HepG2 (cell line): Measurements from ENCODE around the gene VRK3. TPM values are rescaled to one million over a fixed set of nuclear protein-coding genes. Genes with fewer than 3 reads are reported as not detected.

Experiments used
- ATAC-seq: fragments of 200-7000 bp; cut with Tn5 transposase; 3 replicates; pipeline ENCODE4 v1.9.1; 2020; ENCODE audit warnings: mild to moderate bottlenecking, moderate library complexity
- BruUV-seq: library from RNA; stranded (reverse); fragments of 400-500 nt; replicated peaks from 2 replicates; lab custom pipeline; 2021; lab: Mats Ljungman, UMichigan
- CTCF ChIA-PET: fragments of 300-600 bp; formaldehyde crosslinking; extraction: SDS; loops from one replicate; lab custom pipeline; 2021; ENCODE audit warnings: low total read pairs, inconsistent platforms, low intra/inter-chr PET ratio; lab: Yijun Ruan, JAX
- POLR2A ChIA-PET: fragments of 350-600 bp; sonication (Branson Sonifier 250); formaldehyde crosslinking; loops from one replicate; lab custom pipeline; 2020; ENCODE audit warnings: antibody characterized with exemption, inconsistent platforms; lab: Yijun Ruan, JAX
- DNase-seq: peaks from one replicate; pipeline ENCODE4 v3.0.0-alpha.2; 2015; ENCODE audit warnings: low spot score
- FAIRE-seq: peaks from 3 replicates; lab custom pipeline; 2011; peaks lifted over from hg19 to GRCh38; lab: Jason Lieb, UNC
- H2AFZ ChIP-seq: one replicate; pipeline ENCODE4 v1.6.1; 2011; ENCODE audit warnings: low read length, inconsistent platforms
- H3K27ac ChIP-seq: fragments of 300-600 bp; 3 replicates; pipeline ENCODE4 v1.8.0; 2011; ENCODE audit warnings: mixed run types, mild to moderate bottlenecking, mixed read lengths, low read length, inconsistent platforms; ENCODE audit not compliant: insufficient read depth; ENCODE audit errors: extremely low read length
- H3K27me3 ChIP-seq, 2 experiments: fragments of 200-600 bp in 1 of 2; 2 replicates in 1 of 2; 3 replicates in 1 of 2; pipeline versions ENCODE4 v1.6.0 to v1.8.0; 2011; ENCODE audit warnings: low read length in 2 of 2, mild to moderate bottlenecking in 2 of 2, moderate library complexity in 2 of 2, inconsistent platforms in 1 of 2; ENCODE audit not compliant: insufficient read depth in 2 of 2, control insufficient read depth in 1 of 2
- H3K36me3 ChIP-seq, 2 experiments: fragments of 200-600 bp in 1 of 2; replicated peaks in 1 of 2; 2 replicates in 1 of 2; 3 replicates in 1 of 2; pipeline versions ENCODE4 v1.5.1 to v1.8.0; 2011; ENCODE audit warnings: low read length in 2 of 2, inconsistent platforms in 1 of 2; ENCODE audit not compliant: insufficient read depth in 2 of 2, control insufficient read depth in 1 of 2
- H3K4me1 ChIP-seq: 2 replicates; pipeline ENCODE4 v1.5.1; 2012; ENCODE audit warnings: low read length, inconsistent platforms; ENCODE audit not compliant: insufficient read depth
- H3K4me2 ChIP-seq: 2 replicates; pipeline ENCODE4 v1.6.0; 2011; ENCODE audit warnings: low read depth, low read length, inconsistent platforms
- H3K4me3 ChIP-seq, 3 experiments: fragments of 200-600 bp in 1 of 3; sonication (generic), shearing (Covaris generic) in 1 of 3; replicated peaks in 1 of 3; 2 replicates each; pipeline ENCODE4 v1.5.1; 2011 to 2016; ENCODE audit warnings: low read length in 3 of 3, inconsistent platforms in 2 of 3, low read depth in 2 of 3, mild to moderate bottlenecking in 2 of 3, control low read depth in 1 of 3, mixed read lengths in 1 of 3; ENCODE audit not compliant: insufficient read depth in 1 of 3
- H3K79me2 ChIP-seq: one replicate; pipeline ENCODE4 v1.6.1; 2011; ENCODE audit warnings: low read length, inconsistent platforms; ENCODE audit not compliant: insufficient read depth
- H3K9ac ChIP-seq: 2 replicates; pipeline ENCODE4 v1.6.0; 2011; ENCODE audit warnings: mild to moderate bottlenecking, low read depth, low read length, inconsistent platforms; ENCODE audit not compliant: insufficient read depth
- H3K9me3 ChIP-seq: 2 replicates; pipeline ENCODE4 v1.5.1; 2012; ENCODE audit warnings: mild to moderate bottlenecking, low read length
- H4K20me1 ChIP-seq: 2 replicates; pipeline ENCODE4 v1.6.0; 2011; ENCODE audit warnings: inconsistent platforms, mild to moderate bottlenecking, low read length, moderate library complexity; ENCODE audit not compliant: insufficient read depth
- ERF ChIP-seq: IDR thresholded peaks from 2 replicates; pipeline ENCODE4 v1.6.1; 2018; ENCODE audit warnings: missing biosample characterization, missing genetic modification reagents
- NCOA2 ChIP-seq: sonication (generic); formaldehyde crosslinking; IDR thresholded peaks from 2 replicates; pipeline ENCODE4 v1.8.0; 2022; ENCODE audit warnings: inconsistent platforms
- RFXAP ChIP-seq: sonication (generic); formaldehyde crosslinking; IDR thresholded peaks from 2 replicates; pipeline ENCODE4 v1.4.0; 2020; ENCODE audit warnings: missing genetic modification reagents, borderline replicate concordance
- SNAPC2 ChIP-seq: sonication (generic); formaldehyde crosslinking; IDR thresholded peaks from 2 replicates; pipeline ENCODE4 v1.8.1; 2022; ENCODE audit warnings: mild to moderate bottlenecking, missing genetic modification reagents
- ZNF121 ChIP-seq: sonication (generic); formaldehyde crosslinking; IDR thresholded peaks from 2 replicates; pipeline ENCODE4 v1.5.0; 2020; ENCODE audit warnings: mild to moderate bottlenecking, missing genetic modification reagents
- ZNF484 ChIP-seq: sonication (generic); formaldehyde crosslinking; IDR thresholded peaks from 2 replicates; pipeline ENCODE4 v1.5.1; 2020; ENCODE audit warnings: mild to moderate bottlenecking, low read depth, missing genetic modification reagents, borderline replicate concordance
- ZNF879 ChIP-seq: sonication (generic); formaldehyde crosslinking; IDR thresholded peaks from 2 replicates; pipeline ENCODE4 v1.8.1; 2023; ENCODE audit warnings: missing genetic modification reagents
- ZSCAN12 ChIP-seq: sonication (generic); formaldehyde crosslinking; IDR thresholded peaks from 2 replicates; pipeline ENCODE4 v1.9.0; 2021; ENCODE audit warnings: mild to moderate bottlenecking, missing genetic modification reagents
- whole genome bisulfite sequencing: methylation state at CpG from one replicate; pipeline ENCODE4 v1.1.6; 2017; ENCODE audit warnings: low lambda C conversion rate; 5-methylcytosine and 5-hydroxymethylcytosine counted together
- in situ Hi-C: cut with HindIII; loops from 2 replicates; pipeline ENCODE4 v1.10.0; 2017; ENCODE audit warnings: low pct_unique_long_range_greater_than_20kb; ENCODE audit not compliant: extremely low pct_ligation_motif_present
- intact Hi-C: fragments of 100-400 bp; cut with micrococcal nuclease; formaldehyde crosslinking; loops from one replicate; pipeline ENCODE4 v1.10.0; 2022; ENCODE audit not compliant: unreplicated experiment
- polyA plus RNA-seq, 8 experiments: library from polyadenylated mRNA; depleted of rRNA in 3 of 8; stranded (reverse) in 7 of 8; unstranded in 1 of 8; fragments of >200 nt; fragmentation: Illumina TruSeq in 4 of 8; extraction: Trizol in 4 of 8; gene quantifications; 2 replicates each; pipeline versions ENCODE4 v1.2.1 to v1.2.3, GENCODE V29; 2011 to 2016; ENCODE audit warnings: low read depth in 4 of 8, missing spikeins in 1 of 8, mixed read lengths in 1 of 8; ENCODE audit not compliant: insufficient read depth in 1 of 8
- total RNA-seq, 5 experiments: library from RNA; depleted of rRNA; stranded (reverse); fragments of >200 nt; fragmentation: Illumina TruSeq; extraction: Trizol; gene quantifications; 2 replicates each; pipeline ENCODE4 v1.2.3, GENCODE V29; 2016; ENCODE audit warnings: low read depth in 1 of 5
- TF ChIP-seq, protein P1 (sequence below): sonication (generic); formaldehyde crosslinking; IDR thresholded peaks from 2 replicates; pipeline ENCODE4 v1.8.1; 2022; ENCODE audit warnings: low read depth, mild to moderate bottlenecking, missing genetic modification reagents
- TF ChIP-seq, protein P2 (sequence below): sonication (generic); formaldehyde crosslinking; IDR thresholded peaks from 2 replicates; pipeline ENCODE4 v1.8.0; 2022; ENCODE audit warnings: mild to moderate bottlenecking, missing genetic modification reagents, borderline replicate concordance
- TF ChIP-seq, protein P3 (sequence below), 2 experiments: IDR thresholded peaks; 2 replicates each; pipeline ENCODE4 v1.6.1; 2011 to 2012; ENCODE audit warnings: low read length in 2 of 2, borderline replicate concordance in 1 of 2, low read depth in 1 of 2, mild to moderate bottlenecking in 1 of 2, moderate library complexity in 1 of 2

Gene VRK3
- total and polyA plus RNA-seq, 2 of the 13 experiments (the other 11 are each of a cell fraction or from before 2014, with no cell fraction given): 23.8 to 28.3 TPM

DNA sequence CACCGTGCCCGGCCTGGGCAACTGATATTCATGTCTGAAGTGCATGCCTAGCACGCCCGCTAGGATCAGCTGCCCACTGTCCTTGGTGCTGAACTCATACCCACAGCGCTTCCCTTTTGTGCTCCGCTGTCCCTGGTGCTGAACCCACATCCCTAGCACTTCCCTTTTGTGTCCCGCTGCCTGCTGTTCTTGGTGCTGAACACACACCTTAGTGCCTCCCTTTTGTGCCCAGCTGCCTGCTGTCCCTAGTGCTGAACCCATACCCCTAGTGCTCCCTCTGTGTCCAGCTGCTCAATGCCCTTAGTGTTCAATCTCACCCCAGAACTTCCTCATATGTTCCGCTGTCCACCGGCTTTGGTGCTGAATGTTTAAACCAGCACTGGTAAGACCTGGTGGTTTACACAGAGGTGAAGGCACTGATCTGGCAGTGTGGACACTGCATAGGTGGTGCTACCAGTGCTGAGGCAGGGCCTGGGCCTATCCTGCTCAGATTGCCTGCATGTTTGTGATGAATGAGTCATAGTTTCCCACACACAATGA lies 37.9 kb downstream of the VRK3 start (continued):
- TF ChIP-seq, protein P1, sequence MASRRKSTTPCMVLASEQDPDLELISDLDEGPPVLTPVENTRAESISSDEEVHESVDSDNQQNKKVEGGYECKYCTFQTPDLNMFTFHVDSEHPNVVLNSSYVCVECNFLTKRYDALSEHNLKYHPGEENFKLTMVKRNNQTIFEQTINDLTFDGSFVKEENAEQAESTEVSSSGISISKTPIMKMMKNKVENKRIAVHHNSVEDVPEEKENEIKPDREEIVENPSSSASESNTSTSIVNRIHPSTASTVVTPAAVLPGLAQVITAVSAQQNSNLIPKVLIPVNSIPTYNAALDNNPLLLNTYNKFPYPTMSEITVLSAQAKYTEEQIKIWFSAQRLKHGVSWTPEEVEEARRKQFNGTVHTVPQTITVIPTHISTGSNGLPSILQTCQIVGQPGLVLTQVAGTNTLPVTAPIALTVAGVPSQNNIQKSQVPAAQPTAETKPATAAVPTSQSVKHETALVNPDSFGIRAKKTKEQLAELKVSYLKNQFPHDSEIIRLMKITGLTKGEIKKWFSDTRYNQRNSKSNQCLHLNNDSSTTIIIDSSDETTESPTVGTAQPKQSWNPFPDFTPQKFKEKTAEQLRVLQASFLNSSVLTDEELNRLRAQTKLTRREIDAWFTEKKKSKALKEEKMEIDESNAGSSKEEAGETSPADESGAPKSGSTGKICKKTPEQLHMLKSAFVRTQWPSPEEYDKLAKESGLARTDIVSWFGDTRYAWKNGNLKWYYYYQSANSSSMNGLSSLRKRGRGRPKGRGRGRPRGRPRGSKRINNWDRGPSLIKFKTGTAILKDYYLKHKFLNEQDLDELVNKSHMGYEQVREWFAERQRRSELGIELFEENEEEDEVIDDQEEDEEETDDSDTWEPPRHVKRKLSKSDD: peak; percentile 100
- TF ChIP-seq ZNF484 (CRISPR knock-in tag): peak; percentile 100; the same call in 1 of the 2 replicates
- peak; percentile 100 for TF ChIP-seq ZSCAN12
- TF ChIP-seq NCOA2 (CRISPR knock-in tag): peak; percentile 96
- TF ChIP-seq, protein P2, sequence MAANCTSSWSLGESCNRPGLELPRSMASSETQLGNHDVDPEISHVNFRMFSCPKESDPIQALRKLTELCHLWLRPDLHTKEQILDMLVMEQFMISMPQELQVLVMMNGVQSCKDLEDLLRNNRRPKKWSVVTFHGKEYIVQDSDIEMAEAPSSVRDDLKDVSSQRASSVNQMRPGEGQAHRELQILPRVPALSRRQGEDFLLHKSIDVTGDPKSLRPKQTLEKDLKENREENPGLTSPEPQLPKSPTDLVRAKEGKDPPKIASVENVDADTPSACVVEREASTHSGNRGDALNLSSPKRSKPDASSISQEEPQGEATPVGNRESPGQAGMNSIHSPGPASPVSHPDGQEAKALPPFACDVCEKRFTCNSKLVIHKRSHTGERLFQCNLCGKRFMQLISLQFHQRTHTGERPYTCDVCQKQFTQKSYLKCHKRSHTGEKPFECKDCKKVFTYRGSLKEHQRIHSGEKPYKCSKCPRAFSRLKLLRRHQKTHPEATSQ (CRISPR knock-in tag): peak; percentile 100
- peak; percentile 98 for TF ChIP-seq RFXAP

DNA sequence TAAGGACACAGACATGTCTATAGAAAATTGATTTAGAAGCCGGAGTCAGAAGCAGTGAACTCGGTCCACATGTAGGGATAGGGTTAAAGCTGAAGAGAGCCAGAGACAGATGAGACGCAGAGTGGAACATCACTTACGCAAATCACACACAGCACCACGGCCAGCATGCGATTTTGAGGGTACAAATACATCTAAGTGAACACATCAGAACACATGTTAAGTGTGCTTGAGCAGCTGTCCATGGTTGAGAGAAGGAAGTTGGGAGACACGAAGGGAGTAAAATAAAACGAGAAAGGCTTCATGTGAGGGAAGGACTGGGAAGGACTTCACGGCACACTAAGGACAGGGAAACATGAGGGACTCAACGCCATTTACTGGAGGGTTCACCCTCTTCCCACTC lies 38.8 kb downstream of the VRK3 start:
- Histone ChIP-seq H3K4me2 (no peak overlapping the region), H3K9ac (no peak overlapping the region), H3K4me1 (no peaks in the 10 kb centered on the region), H3K27me3 (no peaks in the 10 kb centered on the region), H3K9me3 (no peaks in the 10 kb centered on the region), H3K36me3 (peaks cover 2 to 3% of the 10 kb centered on the region in 2 experiments; a peak in 1 of 5 replicates), H3K4me3 (no peak overlapping the region), H3K79me2 (no peaks in the 10 kb centered on the region), H3K27ac (no peak overlapping the region), H4K20me1 (peaks cover 20% of the 10 kb centered on the region; the same call in 1 of the 2 replicates), H2AFZ (no peak overlapping the region)
- no TSS peak for BruUV-seq
- ATAC-seq (no peak), FAIRE-seq (no peak), DNase-seq (no peak)
- 93% methylated on average over 10 of the region's 10 CpGs for WGBS
- intact Hi-C loops: no loop called here
- CTCF ChIA-PET: no interaction called here
- POLR2A ChIA-PET: no interaction called here
- TF ChIP-seq, protein P3, sequence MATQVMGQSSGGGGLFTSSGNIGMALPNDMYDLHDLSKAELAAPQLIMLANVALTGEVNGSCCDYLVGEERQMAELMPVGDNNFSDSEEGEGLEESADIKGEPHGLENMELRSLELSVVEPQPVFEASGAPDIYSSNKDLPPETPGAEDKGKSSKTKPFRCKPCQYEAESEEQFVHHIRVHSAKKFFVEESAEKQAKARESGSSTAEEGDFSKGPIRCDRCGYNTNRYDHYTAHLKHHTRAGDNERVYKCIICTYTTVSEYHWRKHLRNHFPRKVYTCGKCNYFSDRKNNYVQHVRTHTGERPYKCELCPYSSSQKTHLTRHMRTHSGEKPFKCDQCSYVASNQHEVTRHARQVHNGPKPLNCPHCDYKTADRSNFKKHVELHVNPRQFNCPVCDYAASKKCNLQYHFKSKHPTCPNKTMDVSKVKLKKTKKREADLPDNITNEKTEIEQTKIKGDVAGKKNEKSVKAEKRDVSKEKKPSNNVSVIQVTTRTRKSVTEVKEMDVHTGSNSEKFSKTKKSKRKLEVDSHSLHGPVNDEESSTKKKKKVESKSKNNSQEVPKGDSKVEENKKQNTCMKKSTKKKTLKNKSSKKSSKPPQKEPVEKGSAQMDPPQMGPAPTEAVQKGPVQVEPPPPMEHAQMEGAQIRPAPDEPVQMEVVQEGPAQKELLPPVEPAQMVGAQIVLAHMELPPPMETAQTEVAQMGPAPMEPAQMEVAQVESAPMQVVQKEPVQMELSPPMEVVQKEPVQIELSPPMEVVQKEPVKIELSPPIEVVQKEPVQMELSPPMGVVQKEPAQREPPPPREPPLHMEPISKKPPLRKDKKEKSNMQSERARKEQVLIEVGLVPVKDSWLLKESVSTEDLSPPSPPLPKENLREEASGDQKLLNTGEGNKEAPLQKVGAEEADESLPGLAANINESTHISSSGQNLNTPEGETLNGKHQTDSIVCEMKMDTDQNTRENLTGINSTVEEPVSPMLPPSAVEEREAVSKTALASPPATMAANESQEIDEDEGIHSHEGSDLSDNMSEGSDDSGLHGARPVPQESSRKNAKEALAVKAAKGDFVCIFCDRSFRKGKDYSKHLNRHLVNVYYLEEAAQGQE (IDR thresholded peaks at IDR 0.05; ENCODE audit: borderline replicate concordance in 1 of 2, low read depth in 1 of 2, low read length in 2 of 2): 0 out of 4 replicates have a peak, but pooled peaks of 1 of the 2 experiments have one; percentile 15
- TF ChIP-seq ERF (CRISPR knock-in tag) (no peak), ZNF121 (CRISPR knock-in tag) (no peak), SNAPC2 (CRISPR knock-in tag) (no peak), ZNF879 (CRISPR knock-in tag) (no peak)
- in situ Hi-C loops: no loop called here
